Spleen (tissue), 11 donors: ENCODE measurements around the gene TLCD5. TPM values are rescaled to one million over a fixed set of nuclear protein-coding genes. Genes with fewer than 3 reads are reported as not detected.

ENCODE experiments used
- DNase-seq: peaks from one replicate; pipeline ENCODE4 v3.0.0-alpha.2; 2020
- H3K27ac ChIP-seq, 8 donors: fragments of 200-600 bp; sonication (generic) in 7 of 8; 1 replicate in 4 of 8; 2 replicates in 4 of 8; pipeline versions ENCODE4 v1.5.0 to v1.8.0; 2016 to 2021; ENCODE audit warnings: inconsistent platforms in 4 of 8, mild to moderate bottlenecking in 4 of 8, moderate library complexity in 1 of 8
- H3K27me3 ChIP-seq, 7 donors: fragments of 200-600 bp; sonication (generic) in 6 of 7; replicated peaks in 1 of 7; 1 replicate in 4 of 7; 2 replicates in 3 of 7; pipeline versions ENCODE4 v1.5.0 to v1.8.0; 2016 to 2021; ENCODE audit warnings: inconsistent platforms in 3 of 7, mild to moderate bottlenecking in 1 of 7
- H3K36me3 ChIP-seq, 6 donors: fragments of 200-600 bp; sonication (generic) in 5 of 6; 1 replicate in 4 of 6; 2 replicates in 2 of 6; pipeline versions ENCODE4 v1.5.0 to v1.8.0; 2016 to 2021; ENCODE audit warnings: inconsistent platforms in 2 of 6
- H3K4me1 ChIP-seq, 6 donors: fragments of 200-600 bp; sonication (generic) in 5 of 6; 1 replicate in 3 of 6; 2 replicates in 3 of 6; pipeline versions ENCODE4 v1.5.0 to v1.8.0; 2016 to 2021; ENCODE audit warnings: inconsistent platforms in 3 of 6
- H3K4me3 ChIP-seq, 8 donors: fragments of 200-600 bp; sonication (generic) in 7 of 8; 1 replicate in 4 of 8; 2 replicates in 4 of 8; pipeline versions ENCODE4 v1.5.0 to v1.8.0; 2016 to 2021; ENCODE audit warnings: inconsistent platforms in 4 of 8, mild to moderate bottlenecking in 4 of 8, moderate library complexity in 2 of 8
- H3K9me3 ChIP-seq, 8 donors: fragments of 200-600 bp; sonication (generic) in 7 of 8; 1 replicate in 4 of 8; 2 replicates in 4 of 8; pipeline versions ENCODE4 v1.5.0 to v1.8.0; 2016 to 2021; ENCODE audit warnings: inconsistent platforms in 4 of 8
- CTCF ChIP-seq, 11 experiments: fragments of 200-600 bp in 7 of 11; fragments of 450-650 bp in 4 of 11; sonication (generic) in 4 of 11; IDR thresholded peaks in 8 of 11; conservative IDR thresholded peaks in 3 of 11; 1 replicate in 7 of 11; 2 replicates in 4 of 11; pipeline versions ENCODE4 v1.4.0 to v1.8.0; 2016 to 2021; ENCODE audit warnings: antibody characterized with exemption in 11 of 11, inconsistent platforms in 4 of 11, mild to moderate bottlenecking in 1 of 11
- POLR2A ChIP-seq, 3 donors: fragments of 450-650 bp; IDR thresholded peaks; one replicate each; pipeline ENCODE4 v1.5.1; 2017; ENCODE audit warnings: antibody characterized with exemption in 3 of 3, mild to moderate bottlenecking in 1 of 3
- POLR2AphosphoS5 ChIP-seq, 3 donors: sonication (generic); formaldehyde crosslinking; IDR thresholded peaks; one replicate each; pipeline ENCODE4 v1.5.1; 2017; ENCODE audit warnings: antibody characterized with exemption in 3 of 3
- WGBS, 5 donors: extraction: QIAGEN DNeasy Blood & Tissue Kit in 3 of 5; methylation state at CpG; one replicate each; pipeline versions ENCODE4 v1.1.5 to v1.1.7; 2013 to 2018; 5-methylcytosine and 5-hydroxymethylcytosine counted together
- intact Hi-C: fragments of 100-400 bp; cut with DNase I; formaldehyde crosslinking; loops from one replicate; pipeline ENCODE4 v1.15.0; 2023; ENCODE audit warnings: low total_unique reads
- polyA plus RNA-seq, 3 donors: library from polyadenylated mRNA; stranded (reverse); fragments of 200-250 nt; gene quantifications; one replicate each; pipeline ENCODE4 v1.2.1, GENCODE V29; 2013
- small RNA-seq, 4 donors: library from RNA; depleted of rRNA; stranded (forward); fragments of <200 nt; gene quantifications; one replicate each; pipeline ENCODE3, GENCODE V24; 2016
- total RNA-seq, 7 donors: library from RNA; depleted of rRNA in 3 of 7; stranded (reverse); fragments of >200 nt in 3 of 7; fragmentation: NEBNext Ultra II Directional in 4 of 7; extraction: Animal tissue kit (Norgen Biotek cat#: 25700) in 4 of 7; gene quantifications; one replicate each; pipeline versions ENCODE4 v1.1.0 to v1.2.1, GENCODE V29; 2016 to 2021
- donor health status: healthy with polysubstance abuse.
- donor health status: DM: no; HTN: no; CAD: no; lungs with moderate emphysema.
- donor health status: DM: no; HTN: no; CAD: no.
- donor health status: Bipolar disorder and iron deficiency.
- donor health status: healthy.
- donor health status: DM: no; HTN: no; CAD: no.
- donor health status: DM: yes; HTN: yes; CAD: no.

Gene TLCD5
- total and polyA plus RNA-seq, 10 donors: 0.93 to 6.6 (median 3.8) TPM

DNA sequence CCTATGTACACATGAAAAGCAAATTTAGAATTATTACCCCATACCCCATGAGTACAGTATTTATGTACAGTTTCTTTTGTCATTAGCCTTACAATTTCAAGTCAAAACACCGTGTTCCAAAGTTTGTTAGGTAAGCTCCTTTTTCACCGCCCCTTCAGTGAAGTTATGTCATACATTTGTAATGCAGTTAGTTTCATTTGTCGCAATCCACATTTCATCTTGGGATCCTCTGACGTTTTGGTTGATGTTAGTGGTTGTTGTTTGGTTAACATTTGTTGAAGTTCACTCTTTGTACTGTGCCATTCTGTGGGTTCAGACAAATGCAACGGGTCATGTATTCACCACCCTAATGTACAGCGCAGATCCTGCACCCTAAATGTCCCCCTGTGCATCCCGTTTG is 56.3 kb downstream of the TLCD5 start:
- 86 to 90% (median 90%) methylated on average over 7 of the region's 7 CpGs for WGBS, 5 donors
- H3K4me3 ChIP-seq: no peak overlapping the region
- no peak overlapping the region for H3K27ac ChIP-seq
- peaks cover 0 to 18% (median 11%) of the 10 kb centered on the region in 8 donors for H3K9me3 ChIP-seq
- TF ChIP-seq CTCF (IDR thresholded peaks at IDR 0.05 in 8 of 11, conservative IDR thresholded peaks at IDR 0.05 in 3 of 11) (no peak), POLR2AphosphoS5 (IDR thresholded peaks at IDR 0.05) (no peak), POLR2A (IDR thresholded peaks at IDR 0.05) (no peak)
- no peak for DNase-seq
- no peaks in the 10 kb centered on the region for H3K27me3 ChIP-seq
- no peaks in the 10 kb centered on the region for H3K36me3 ChIP-seq
- H3K4me1 ChIP-seq: peaks cover 4 to 42% (median 26%) of the 10 kb centered on the region in 6 donors
- intact Hi-C loops: no loop called here

Small RNAs within 50 kb of the gene (small RNA-seq; reads per million reads assigned to genes)
- 131 to 266 (median 181) reads per million in 4 donors for gene RF00100

Other genes with a start within 250 kb of the TLCD5 start
- gene TRIM29, start 187.2 kb upstream of the TLCD5 start, total RNA-seq: 1 to 10 TPM in 2 of 7 donors, under 1 TPM in 1, not detected in 4; 0.81 to 2.0 (median 1.2) TPM
- under 1 TPM; 0.03 to 0.64 (median 0.20) TPM for gene TRIM29, start 187.2 kb upstream of the TLCD5 start, polyA plus RNA-seq
- gene OAF, start 114.3 kb upstream of the TLCD5 start, total RNA-seq: 100 to 1,000 TPM in 1 of 7 donors, 10 to 100 TPM in 6; 28.3 to 148 (median 82.6) TPM
- 10 to 100 TPM; 10.6 to 44.1 (median 20.5) TPM for gene OAF, start 114.3 kb upstream of the TLCD5 start, polyA plus RNA-seq
- under 1 TPM in 3 of 7 donors, not detected in 4; 0.22 to 0.27 (median 0.26) TPM for gene POU2F3, start 85.2 kb upstream of the TLCD5 start, total RNA-seq
- under 1 TPM; 0.04 to 0.16 (median 0.05) TPM for gene POU2F3, start 85.2 kb upstream of the TLCD5 start, polyA plus RNA-seq
- gene ARHGEF12, start 11.1 kb downstream of the TLCD5 start, total RNA-seq: 100 to 1,000 TPM in 3 of 7 donors, 10 to 100 TPM in 4; 80.0 to 122 (median 96.0) TPM
- 10 to 100 TPM in 1 of 3 donors, 1 to 10 TPM in 2; 5.6 to 11.8 (median 5.7) TPM for gene ARHGEF12, start 11.1 kb downstream of the TLCD5 start, polyA plus RNA-seq
- 1 to 10 TPM in 4 of 7 donors, under 1 TPM in 3; 0.40 to 2.4 (median 1.7) TPM for gene GRIK4, start 186.4 kb downstream of the TLCD5 start, total RNA-seq
- gene GRIK4, start 186.4 kb downstream of the TLCD5 start, polyA plus RNA-seq: under 1 TPM; 0.04 to 0.19 (median 0.14) TPM